ENCODE data around the gene AACS.

DNA sequence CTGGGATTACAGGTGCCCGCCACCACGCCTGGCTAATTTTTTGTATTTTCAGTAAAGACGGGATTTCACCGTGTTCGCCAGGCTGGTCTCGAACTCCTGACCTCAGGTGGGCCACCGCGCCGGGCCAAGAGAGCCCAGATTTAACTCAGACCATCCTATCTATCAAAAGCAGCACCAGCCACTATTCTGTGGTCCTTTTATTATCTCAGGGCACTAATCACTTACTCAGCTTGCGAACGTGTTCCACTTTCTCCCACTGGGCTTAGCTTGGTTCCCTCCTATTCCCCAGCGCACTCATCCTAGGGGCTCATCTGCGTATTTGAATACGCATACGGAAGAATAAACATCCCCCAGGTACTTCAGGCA lies 16.2 kb upstream of the AACS start:
- TF ChIP-seq, protein P1, sequence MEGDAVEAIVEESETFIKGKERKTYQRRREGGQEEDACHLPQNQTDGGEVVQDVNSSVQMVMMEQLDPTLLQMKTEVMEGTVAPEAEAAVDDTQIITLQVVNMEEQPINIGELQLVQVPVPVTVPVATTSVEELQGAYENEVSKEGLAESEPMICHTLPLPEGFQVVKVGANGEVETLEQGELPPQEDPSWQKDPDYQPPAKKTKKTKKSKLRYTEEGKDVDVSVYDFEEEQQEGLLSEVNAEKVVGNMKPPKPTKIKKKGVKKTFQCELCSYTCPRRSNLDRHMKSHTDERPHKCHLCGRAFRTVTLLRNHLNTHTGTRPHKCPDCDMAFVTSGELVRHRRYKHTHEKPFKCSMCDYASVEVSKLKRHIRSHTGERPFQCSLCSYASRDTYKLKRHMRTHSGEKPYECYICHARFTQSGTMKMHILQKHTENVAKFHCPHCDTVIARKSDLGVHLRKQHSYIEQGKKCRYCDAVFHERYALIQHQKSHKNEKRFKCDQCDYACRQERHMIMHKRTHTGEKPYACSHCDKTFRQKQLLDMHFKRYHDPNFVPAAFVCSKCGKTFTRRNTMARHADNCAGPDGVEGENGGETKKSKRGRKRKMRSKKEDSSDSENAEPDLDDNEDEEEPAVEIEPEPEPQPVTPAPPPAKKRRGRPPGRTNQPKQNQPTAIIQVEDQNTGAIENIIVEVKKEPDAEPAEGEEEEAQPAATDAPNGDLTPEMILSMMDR (IDR thresholded peaks at IDR 0.05; ENCODE audit: low read depth, low read length, poor library complexity, severe bottlenecking), result no peak
- TF ChIP-seq EZH2phosphoT487 (IDR thresholded peaks at IDR 0.05; ENCODE audit: borderline replicate concordance, low read length), result no peak

All from DOHH2 (cell line).